Measurements from ENCODE around the gene SUSD2.
"Not testable (repeated sequence)": the region's sequence is repeated elsewhere in the genome, so short reads cannot be mapped to it uniquely, and the experiment has no call there.

SUSD2 gene

GRCh38 chr22:24236656-24237055 lies 55.4 kb downstream of the SUSD2 start:
- no peak for TF ChIP-seq CTCF (IDR thresholded peaks at IDR 0.05; ENCODE audit: low read depth, low read length)

GRCh38 chr22:24238101-24238694 lies 56.9 kb downstream of the SUSD2 start:
- DNase-seq (ENCODE audit: extremely low read depth, low read depth): not testable (repeated sequence)

More at GRCh38 chr22:24236656-24237055, 55.4 kb downstream of the SUSD2 start:
- peak; percentile 30 for DNase-seq (ENCODE audit: extremely low read depth, low read depth)

Measured in AG09319 (cell line).